HepG2 (cell line): ENCODE results near the gene RAD17. TPM values are rescaled to one million over a fixed set of nuclear protein-coding genes. Genes with fewer than 3 reads are reported as not detected.

ENCODE experiments used
- ATAC-seq: fragments of 200-7000 bp; cut with Tn5 transposase; 3 replicates; pipeline ENCODE4 v1.9.1; 2020; ENCODE audit warnings: mild to moderate bottlenecking, moderate library complexity
- BruUV-seq: library from RNA; stranded (reverse); fragments of 400-500 nt; replicated peaks from 2 replicates; lab custom pipeline; 2021; lab: Mats Ljungman, UMichigan
- CTCF ChIA-PET: fragments of 300-600 bp; formaldehyde crosslinking; extraction: SDS; loops from one replicate; lab custom pipeline; 2021; ENCODE audit warnings: low total read pairs, inconsistent platforms, low intra/inter-chr PET ratio; lab: Yijun Ruan, JAX
- POLR2A ChIA-PET: fragments of 350-600 bp; sonication (Branson Sonifier 250); formaldehyde crosslinking; loops from one replicate; lab custom pipeline; 2020; ENCODE audit warnings: antibody characterized with exemption, inconsistent platforms; lab: Yijun Ruan, JAX
- DNase-seq: peaks from one replicate; pipeline ENCODE4 v3.0.0-alpha.2; 2015; ENCODE audit warnings: low spot score
- FAIRE-seq: peaks from 3 replicates; lab custom pipeline; 2011; peaks lifted over from hg19 to GRCh38; lab: Jason Lieb, UNC
- H2AFZ ChIP-seq: one replicate; pipeline ENCODE4 v1.6.1; 2011; ENCODE audit warnings: low read length, inconsistent platforms
- H3K27ac ChIP-seq: fragments of 300-600 bp; 3 replicates; pipeline ENCODE4 v1.8.0; 2011; ENCODE audit warnings: mixed run types, mild to moderate bottlenecking, mixed read lengths, low read length, inconsistent platforms; ENCODE audit not compliant: insufficient read depth; ENCODE audit errors: extremely low read length
- H3K27me3 ChIP-seq, 2 experiments: fragments of 200-600 bp in 1 of 2; 2 replicates in 1 of 2; 3 replicates in 1 of 2; pipeline versions ENCODE4 v1.6.0 to v1.8.0; 2011; ENCODE audit warnings: low read length in 2 of 2, mild to moderate bottlenecking in 2 of 2, moderate library complexity in 2 of 2, inconsistent platforms in 1 of 2; ENCODE audit not compliant: insufficient read depth in 2 of 2, control insufficient read depth in 1 of 2
- H3K36me3 ChIP-seq, 2 experiments: fragments of 200-600 bp in 1 of 2; replicated peaks in 1 of 2; 2 replicates in 1 of 2; 3 replicates in 1 of 2; pipeline versions ENCODE4 v1.5.1 to v1.8.0; 2011; ENCODE audit warnings: low read length in 2 of 2, inconsistent platforms in 1 of 2; ENCODE audit not compliant: insufficient read depth in 2 of 2, control insufficient read depth in 1 of 2
- H3K4me1 ChIP-seq: 2 replicates; pipeline ENCODE4 v1.5.1; 2012; ENCODE audit warnings: low read length, inconsistent platforms; ENCODE audit not compliant: insufficient read depth
- H3K4me2 ChIP-seq: 2 replicates; pipeline ENCODE4 v1.6.0; 2011; ENCODE audit warnings: low read depth, low read length, inconsistent platforms
- H3K4me3 ChIP-seq, 3 experiments: fragments of 200-600 bp in 1 of 3; sonication (generic), shearing (Covaris generic) in 1 of 3; replicated peaks in 1 of 3; 2 replicates each; pipeline ENCODE4 v1.5.1; 2011 to 2016; ENCODE audit warnings: low read length in 3 of 3, inconsistent platforms in 2 of 3, low read depth in 2 of 3, mild to moderate bottlenecking in 2 of 3, control low read depth in 1 of 3, mixed read lengths in 1 of 3; ENCODE audit not compliant: insufficient read depth in 1 of 3
- H3K79me2 ChIP-seq: one replicate; pipeline ENCODE4 v1.6.1; 2011; ENCODE audit warnings: low read length, inconsistent platforms; ENCODE audit not compliant: insufficient read depth
- H3K9ac ChIP-seq: 2 replicates; pipeline ENCODE4 v1.6.0; 2011; ENCODE audit warnings: mild to moderate bottlenecking, low read depth, low read length, inconsistent platforms; ENCODE audit not compliant: insufficient read depth
- H3K9me3 ChIP-seq: 2 replicates; pipeline ENCODE4 v1.5.1; 2012; ENCODE audit warnings: mild to moderate bottlenecking, low read length
- H4K20me1 ChIP-seq: 2 replicates; pipeline ENCODE4 v1.6.0; 2011; ENCODE audit warnings: inconsistent platforms, mild to moderate bottlenecking, low read length, moderate library complexity; ENCODE audit not compliant: insufficient read depth
- AKAP8 ChIP-seq: sonication (generic); formaldehyde crosslinking; IDR thresholded peaks from 2 replicates; pipeline ENCODE4 v1.5.1; 2020; ENCODE audit warnings: mild to moderate bottlenecking, missing genetic modification reagents
- MTF1 ChIP-seq: sonication (generic); formaldehyde crosslinking; IDR thresholded peaks from 2 replicates; pipeline ENCODE4 v1.5.0; 2020; ENCODE audit warnings: missing genetic modification reagents
- MYC ChIP-seq: sonication (generic); formaldehyde crosslinking; IDR thresholded peaks from 2 replicates; pipeline ENCODE4 v1.9.0; 2021; ENCODE audit warnings: missing genetic modification reagents, borderline replicate concordance
- NCOA5 ChIP-seq: sonication (generic); formaldehyde crosslinking; IDR thresholded peaks from 2 replicates; pipeline ENCODE4 v1.4.0; 2020; ENCODE audit warnings: missing genetic modification reagents
- NKX3-1 ChIP-seq: sonication (generic); formaldehyde crosslinking; IDR thresholded peaks from 2 replicates; pipeline ENCODE4 v1.5.0; 2020; ENCODE audit warnings: missing genetic modification reagents
- SIX4 ChIP-seq: sonication (generic); formaldehyde crosslinking; IDR thresholded peaks from 2 replicates; pipeline ENCODE4 v1.4.0; 2020; ENCODE audit warnings: missing genetic modification reagents
- TCF7 ChIP-seq: sonication (generic); IDR thresholded peaks from 2 replicates; pipeline ENCODE4 v1.6.1; 2016; ENCODE audit warnings: antibody characterized with exemption, low read depth
- ZNF451 ChIP-seq: sonication (generic); formaldehyde crosslinking; IDR thresholded peaks from 2 replicates; pipeline ENCODE4 v1.5.0; 2020; ENCODE audit warnings: mild to moderate bottlenecking, missing genetic modification reagents
- ZNF546 ChIP-seq: sonication (generic); formaldehyde crosslinking; conservative IDR thresholded peaks from 2 replicates; pipeline ENCODE4 v1.8.1; 2023; ENCODE audit warnings: mild to moderate bottlenecking, missing genetic modification reagents
- ZNF567 ChIP-seq: sonication (generic); formaldehyde crosslinking; IDR thresholded peaks from 2 replicates; pipeline ENCODE4 v1.8.1; 2023; ENCODE audit warnings: mild to moderate bottlenecking, missing genetic modification reagents, borderline replicate concordance
- ZNF703 ChIP-seq: sonication (generic); formaldehyde crosslinking; IDR thresholded peaks from 2 replicates; pipeline ENCODE4 v1.5.1; 2020; ENCODE audit warnings: missing genetic modification reagents, mild to moderate bottlenecking, moderate library complexity, borderline replicate concordance
- WGBS: methylation state at CpG from one replicate; pipeline ENCODE4 v1.1.6; 2017; ENCODE audit warnings: low lambda C conversion rate; 5-methylcytosine and 5-hydroxymethylcytosine counted together
- in situ Hi-C: cut with HindIII; loops from 2 replicates; pipeline ENCODE4 v1.10.0; 2017; ENCODE audit warnings: low pct_unique_long_range_greater_than_20kb; ENCODE audit not compliant: extremely low pct_ligation_motif_present
- intact Hi-C: fragments of 100-400 bp; cut with micrococcal nuclease; formaldehyde crosslinking; loops from one replicate; pipeline ENCODE4 v1.10.0; 2022; ENCODE audit not compliant: unreplicated experiment
- polyA plus RNA-seq, 8 experiments: library from polyadenylated mRNA; depleted of rRNA in 3 of 8; stranded (reverse) in 7 of 8; unstranded in 1 of 8; fragments of >200 nt; fragmentation: Illumina TruSeq in 4 of 8; extraction: Trizol in 4 of 8; gene quantifications; 2 replicates each; pipeline versions ENCODE4 v1.2.1 to v1.2.3, GENCODE V29; 2011 to 2016; ENCODE audit warnings: low read depth in 4 of 8, missing spikeins in 1 of 8, mixed read lengths in 1 of 8; ENCODE audit not compliant: insufficient read depth in 1 of 8
- total RNA-seq, 5 experiments: library from RNA; depleted of rRNA; stranded (reverse); fragments of >200 nt; fragmentation: Illumina TruSeq; extraction: Trizol; gene quantifications; 2 replicates each; pipeline ENCODE4 v1.2.3, GENCODE V29; 2016; ENCODE audit warnings: low read depth in 1 of 5
- TF ChIP-seq, protein P1 (sequence below): sonication (generic); formaldehyde crosslinking; IDR thresholded peaks from 2 replicates; pipeline ENCODE4 v1.8.0; 2022; ENCODE audit warnings: mild to moderate bottlenecking, missing genetic modification reagents; ENCODE audit not compliant: insufficient replicate concordance
- TF ChIP-seq, protein P2 (sequence below), 2 experiments: fragments of 450-650 bp in 1 of 2; sonication (generic) in 1 of 2; formaldehyde crosslinking; IDR thresholded peaks; 2 replicates each; pipeline versions ENCODE4 v1.5.0 to v1.8.0; 2020 to 2022; ENCODE audit warnings: mild to moderate bottlenecking in 1 of 2, missing genetic modification reagents in 1 of 2
- TF ChIP-seq, protein P3 (sequence below): sonication (generic); formaldehyde crosslinking; IDR thresholded peaks from 2 replicates; pipeline ENCODE4 v1.5.0; 2020; ENCODE audit warnings: missing genetic modification reagents
- TF ChIP-seq, protein P4 (sequence below): sonication (generic); IDR thresholded peaks from 2 replicates; pipeline ENCODE4 v1.6.1; 2016; ENCODE audit warnings: low read depth, borderline replicate concordance
- TF ChIP-seq, protein P5 (sequence below): sonication (generic); formaldehyde crosslinking; IDR thresholded peaks from 2 replicates; pipeline ENCODE4 v1.4.0; 2020; ENCODE audit warnings: missing genetic modification reagents

The RAD17 gene
- total and polyA plus RNA-seq, 2 of the 13 experiments (the other 11 are each of a cell fraction or from before 2014, with no cell fraction given) = 24.0 to 25.9 TPM

DNA sequence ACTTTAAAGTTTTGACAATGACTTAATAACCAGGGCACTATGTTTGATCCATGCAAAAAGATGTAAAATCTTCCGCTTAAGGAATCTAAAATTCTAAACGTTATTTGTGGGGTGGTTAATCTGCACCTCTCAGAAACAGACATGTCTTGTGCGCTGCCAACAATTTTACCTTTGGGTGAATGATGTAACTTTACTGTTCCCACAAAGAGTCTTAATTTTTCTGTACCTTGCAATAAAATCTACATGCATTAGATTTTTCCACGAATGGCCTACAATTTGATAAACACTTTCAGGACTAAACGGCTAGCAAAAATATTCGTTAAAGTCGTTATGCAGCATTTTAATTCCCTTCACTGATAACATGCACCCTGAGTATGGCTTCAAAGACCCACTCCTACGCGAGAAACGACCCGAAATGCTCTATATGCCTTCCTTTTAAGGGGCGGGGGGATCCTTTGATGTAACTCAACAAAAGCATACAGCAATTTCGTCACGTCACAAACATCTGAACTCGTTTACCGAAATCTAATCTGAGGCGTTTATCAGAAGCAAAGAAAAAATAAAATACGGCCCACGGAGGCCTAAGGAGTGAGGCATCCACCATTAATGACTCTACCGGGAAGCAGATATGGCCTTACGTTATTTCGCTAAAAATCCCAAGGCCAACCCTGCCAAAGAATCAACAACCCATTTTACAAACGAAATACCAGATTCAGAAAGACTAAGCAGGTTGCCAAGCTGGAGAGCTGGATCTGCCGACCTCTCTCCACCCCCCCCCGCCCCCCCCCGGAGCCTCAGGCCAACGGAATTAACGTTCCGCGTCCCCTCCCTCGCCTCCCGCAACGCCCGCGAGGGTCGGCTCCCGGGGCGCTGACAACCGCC lies 919 bp upstream of the RAD17 start:
- intact Hi-C loops (loop anchor here (1.0 kb wide), 1 partner anchor 275 kb away; no protein-coding TSS in a partner anchor), in situ Hi-C loops (no loop called here)
- ATAC-seq (peak; percentile 24), FAIRE-seq (no peak), DNase-seq (peak; percentile 57)
- H3K4me1 ChIP-seq = peaks cover 41% of the 10 kb centered on the region
- H3K79me2 ChIP-seq = peaks cover 78% of the 10 kb centered on the region
- TSS peak; percentile 78 for BruUV-seq
- ChIA-PET POLR2A (interaction anchor here (1.1 to 1.2 kb wide), 2 partner anchors 84 to 149 kb away, joined by 3 to 5 read pairs; no protein-coding TSS in a partner anchor), CTCF (no interaction called here)
- peaks cover 12% of the 10 kb centered on the region for H4K20me1 ChIP-seq
- no peaks in the 10 kb centered on the region for H3K9me3 ChIP-seq
- peak overlapping the region; percentile 95 for H3K9ac ChIP-seq
- H3K27me3 ChIP-seq = no peaks in the 10 kb centered on the region; a peak in 1 of 5 replicates
- peak overlapping the region; percentile 81 for H3K4me2 ChIP-seq
- H3K4me3 ChIP-seq = peak overlapping the region; percentile 88 to 99 (median 93)
- H3K36me3 ChIP-seq = peaks cover 1 to 23% of the 10 kb centered on the region in 2 experiments; a peak in 2 of 5 replicates
- 1% methylated on average over 24 of the region's 39 CpGs for WGBS
- H3K27ac ChIP-seq = peak overlapping the region; percentile 100
- H2AFZ ChIP-seq = no peak overlapping the region
- TF ChIP-seq, protein P1, sequence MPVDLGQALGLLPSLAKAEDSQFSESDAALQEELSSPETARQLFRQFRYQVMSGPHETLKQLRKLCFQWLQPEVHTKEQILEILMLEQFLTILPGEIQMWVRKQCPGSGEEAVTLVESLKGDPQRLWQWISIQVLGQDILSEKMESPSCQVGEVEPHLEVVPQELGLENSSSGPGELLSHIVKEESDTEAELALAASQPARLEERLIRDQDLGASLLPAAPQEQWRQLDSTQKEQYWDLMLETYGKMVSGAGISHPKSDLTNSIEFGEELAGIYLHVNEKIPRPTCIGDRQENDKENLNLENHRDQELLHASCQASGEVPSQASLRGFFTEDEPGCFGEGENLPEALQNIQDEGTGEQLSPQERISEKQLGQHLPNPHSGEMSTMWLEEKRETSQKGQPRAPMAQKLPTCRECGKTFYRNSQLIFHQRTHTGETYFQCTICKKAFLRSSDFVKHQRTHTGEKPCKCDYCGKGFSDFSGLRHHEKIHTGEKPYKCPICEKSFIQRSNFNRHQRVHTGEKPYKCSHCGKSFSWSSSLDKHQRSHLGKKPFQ (CRISPR knock-in tag) = no peak
- TF ChIP-seq NCOA5 (CRISPR knock-in tag) (no peak), SIX4 (no peak), MTF1 (CRISPR knock-in tag) (0 out of 2 replicates have a peak, but pooled peaks have one; percentile 5), ZNF567 (CRISPR knock-in tag) (no peak), ZNF546 (CRISPR knock-in tag) (0 out of 2 replicates have a peak, but pooled peaks have one; percentile 20), ZNF703 (CRISPR knock-in tag) (no peak), MYC (CRISPR knock-in tag) (no peak), ZNF451 (CRISPR knock-in tag) (0 out of 2 replicates have a peak, but pooled peaks have one; percentile 13), AKAP8 (peak; percentile 25; the same call in 1 of the 2 replicates), NKX3-1 (CRISPR knock-in tag) (peak; percentile 17), TCF7 (peak; percentile 25; the same call in 1 of the 2 replicates)
- TF ChIP-seq, protein P2, sequence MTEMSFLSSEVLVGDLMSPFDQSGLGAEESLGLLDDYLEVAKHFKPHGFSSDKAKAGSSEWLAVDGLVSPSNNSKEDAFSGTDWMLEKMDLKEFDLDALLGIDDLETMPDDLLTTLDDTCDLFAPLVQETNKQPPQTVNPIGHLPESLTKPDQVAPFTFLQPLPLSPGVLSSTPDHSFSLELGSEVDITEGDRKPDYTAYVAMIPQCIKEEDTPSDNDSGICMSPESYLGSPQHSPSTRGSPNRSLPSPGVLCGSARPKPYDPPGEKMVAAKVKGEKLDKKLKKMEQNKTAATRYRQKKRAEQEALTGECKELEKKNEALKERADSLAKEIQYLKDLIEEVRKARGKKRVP (CRISPR knock-in tag; IDR thresholded peaks at IDR 0.05) = peak in 1 of 2 experiments; percentile 44; a peak in 2 of 4 replicates
- TF ChIP-seq, protein P3, sequence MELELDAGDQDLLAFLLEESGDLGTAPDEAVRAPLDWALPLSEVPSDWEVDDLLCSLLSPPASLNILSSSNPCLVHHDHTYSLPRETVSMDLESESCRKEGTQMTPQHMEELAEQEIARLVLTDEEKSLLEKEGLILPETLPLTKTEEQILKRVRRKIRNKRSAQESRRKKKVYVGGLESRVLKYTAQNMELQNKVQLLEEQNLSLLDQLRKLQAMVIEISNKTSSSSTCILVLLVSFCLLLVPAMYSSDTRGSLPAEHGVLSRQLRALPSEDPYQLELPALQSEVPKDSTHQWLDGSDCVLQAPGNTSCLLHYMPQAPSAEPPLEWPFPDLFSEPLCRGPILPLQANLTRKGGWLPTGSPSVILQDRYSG (CRISPR knock-in tag) = 0 out of 2 replicates have a peak, but pooled peaks have one; percentile 24
- TF ChIP-seq, protein P4, sequence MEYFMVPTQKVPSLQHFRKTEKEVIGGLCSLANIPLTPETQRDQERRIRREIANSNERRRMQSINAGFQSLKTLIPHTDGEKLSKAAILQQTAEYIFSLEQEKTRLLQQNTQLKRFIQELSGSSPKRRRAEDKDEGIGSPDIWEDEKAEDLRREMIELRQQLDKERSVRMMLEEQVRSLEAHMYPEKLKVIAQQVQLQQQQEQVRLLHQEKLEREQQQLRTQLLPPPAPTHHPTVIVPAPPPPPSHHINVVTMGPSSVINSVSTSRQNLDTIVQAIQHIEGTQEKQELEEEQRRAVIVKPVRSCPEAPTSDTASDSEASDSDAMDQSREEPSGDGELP = no peak
- TF ChIP-seq, protein P5, sequence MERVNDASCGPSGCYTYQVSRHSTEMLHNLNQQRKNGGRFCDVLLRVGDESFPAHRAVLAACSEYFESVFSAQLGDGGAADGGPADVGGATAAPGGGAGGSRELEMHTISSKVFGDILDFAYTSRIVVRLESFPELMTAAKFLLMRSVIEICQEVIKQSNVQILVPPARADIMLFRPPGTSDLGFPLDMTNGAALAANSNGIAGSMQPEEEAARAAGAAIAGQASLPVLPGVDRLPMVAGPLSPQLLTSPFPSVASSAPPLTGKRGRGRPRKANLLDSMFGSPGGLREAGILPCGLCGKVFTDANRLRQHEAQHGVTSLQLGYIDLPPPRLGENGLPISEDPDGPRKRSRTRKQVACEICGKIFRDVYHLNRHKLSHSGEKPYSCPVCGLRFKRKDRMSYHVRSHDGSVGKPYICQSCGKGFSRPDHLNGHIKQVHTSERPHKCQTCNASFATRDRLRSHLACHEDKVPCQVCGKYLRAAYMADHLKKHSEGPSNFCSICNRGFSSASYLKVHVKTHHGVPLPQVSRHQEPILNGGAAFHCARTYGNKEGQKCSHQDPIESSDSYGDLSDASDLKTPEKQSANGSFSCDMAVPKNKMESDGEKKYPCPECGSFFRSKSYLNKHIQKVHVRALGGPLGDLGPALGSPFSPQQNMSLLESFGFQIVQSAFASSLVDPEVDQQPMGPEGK = peak; percentile 88
